T-cell (primary cell): ENCODE measurements around the gene NUFIP2. TPM values are rescaled to one million over a fixed set of nuclear protein-coding genes. Genes with fewer than 3 reads are reported as not detected.
"Not testable (repeated sequence)": the region's sequence is repeated elsewhere in the genome, so short reads cannot be mapped to it uniquely, and the experiment has no call there.

ENCODE experiments used
- ATAC-seq, 4 experiments: fragments of 200-7000 bp in 3 of 4; fragments of 150-1000 bp in 1 of 4; cut with Tn5 transposase; replicated peaks in 1 of 4; 1 replicate in 3 of 4; 2 replicates in 1 of 4; pipeline ENCODE4 v1.10.0; 2021; ENCODE audit warnings: moderate library complexity in 3 of 4, mild to moderate bottlenecking in 2 of 4, moderate number of reproducible peaks in 1 of 4
- CTCF ChIA-PET, 2 donors: fragments of 300-600 bp; sonication (Branson Sonifier 250); formaldehyde crosslinking; loops; one replicate each; lab custom pipeline; 2022; ENCODE audit warnings: antibody characterized with exemption in 2 of 2; lab: Charles Lee
- POLR2A ChIA-PET, 2 donors: fragments of 300-600 bp; sonication (Branson Sonifier 250); formaldehyde crosslinking; loops; one replicate each; lab custom pipeline; 2022; ENCODE audit warnings: antibody characterized with exemption in 2 of 2; lab: Charles Lee
- DNase-seq, 35 experiments: peaks; one replicate each; pipeline versions ENCODE4 v3.0.0 to v3.0.0-alpha.2; 2013 to 2023
- H3K27ac ChIP-seq: one replicate; pipeline ENCODE4 v1.5.1; 2013; ENCODE audit warnings: low read length
- H3K27me3 ChIP-seq, 2 experiments: replicated peaks in 1 of 2; 1 replicate in 1 of 2; 2 replicates in 1 of 2; pipeline versions ENCODE4 v1.6.1 to v1.7.0; 2013; ENCODE audit warnings: low read length in 1 of 2, mixed read lengths in 1 of 2; ENCODE audit not compliant: control insufficient read depth in 2 of 2, insufficient read depth in 2 of 2; ENCODE audit errors: extremely low read depth in 1 of 2
- H3K36me3 ChIP-seq, 2 donors: 1 replicate in 1 of 2; 2 replicates in 1 of 2; pipeline versions ENCODE4 v1.6.1 to v1.7.0; 2013; ENCODE audit warnings: low read length in 1 of 2; ENCODE audit not compliant: control insufficient read depth in 2 of 2, insufficient read depth in 1 of 2; ENCODE audit errors: extremely low read depth in 1 of 2
- H3K4me1 ChIP-seq, 2 experiments: 1 replicate in 1 of 2; 2 replicates in 1 of 2; pipeline versions ENCODE4 v1.6.1 to v1.7.0; 2013; ENCODE audit warnings: low read length in 2 of 2, mixed read lengths in 1 of 2; ENCODE audit not compliant: insufficient read depth in 2 of 2, control insufficient read depth in 1 of 2; ENCODE audit errors: extremely low read depth in 1 of 2
- H3K4me3 ChIP-seq, 2 donors: 1 replicate in 1 of 2; 2 replicates in 1 of 2; pipeline versions ENCODE4 v1.5.1 to v1.7.0; 2013; ENCODE audit warnings: mild to moderate bottlenecking in 2 of 2, low read length in 1 of 2, moderate library complexity in 1 of 2; ENCODE audit not compliant: control insufficient read depth in 1 of 2; ENCODE audit errors: extremely low read depth in 1 of 2
- H3K9me3 ChIP-seq: 2 replicates; pipeline ENCODE4 v1.7.0; 2013
- H3K27ac Mint-ChIP-seq, 2 donors: one replicate each; pipeline ENCODE4 v1.8.0; 2020 to 2021; ENCODE audit warnings: mild to moderate bottlenecking in 2 of 2, mixed read lengths in 2 of 2
- H3K27me3 Mint-ChIP-seq, 2 donors: one replicate each; pipeline ENCODE4 v1.8.0; 2021 to 2022; ENCODE audit warnings: mixed read lengths in 2 of 2
- H3K36me3 Mint-ChIP-seq: one replicate; pipeline ENCODE4 v1.8.0; 2021; ENCODE audit warnings: mixed read lengths
- H3K4me1 Mint-ChIP-seq, 3 donors: one replicate each; pipeline ENCODE4 v1.8.0; 2020 to 2022; ENCODE audit warnings: mixed read lengths in 3 of 3, mild to moderate bottlenecking in 1 of 3
- H3K4me3 Mint-ChIP-seq, 3 donors: one replicate each; pipeline ENCODE4 v1.8.0; 2020 to 2022; ENCODE audit warnings: mild to moderate bottlenecking in 3 of 3, mixed read lengths in 3 of 3, moderate library complexity in 3 of 3
- H3K9me3 Mint-ChIP-seq, 3 donors: one replicate each; pipeline ENCODE4 v1.8.0; 2020 to 2022; ENCODE audit warnings: mixed read lengths in 3 of 3
- WGBS: methylation state at CpG from one replicate; pipeline ENCODE4 v1.1.5; 2013; ENCODE audit warnings: missing lambda C conversion rate; ENCODE audit not compliant: insufficient coverage; 5-methylcytosine and 5-hydroxymethylcytosine counted together
- total RNA-seq, 35 experiments: library from RNA in 6 of 35; stranded (reverse) in 6 of 35; fragments of 120-200 nt in 1 of 35; gene quantifications; one replicate each; pipeline versions ENCODE4 v1.2.1 to v1.2.4 and lab custom pipeline; 2013 to 2026

The NUFIP2 gene
- total RNA-seq, 5 donors from 2014 or later (not counting 1 experiment from before 2014, with no cell fraction given) = 60.7 to 76.2 (median 66.4) TPM

DNA sequence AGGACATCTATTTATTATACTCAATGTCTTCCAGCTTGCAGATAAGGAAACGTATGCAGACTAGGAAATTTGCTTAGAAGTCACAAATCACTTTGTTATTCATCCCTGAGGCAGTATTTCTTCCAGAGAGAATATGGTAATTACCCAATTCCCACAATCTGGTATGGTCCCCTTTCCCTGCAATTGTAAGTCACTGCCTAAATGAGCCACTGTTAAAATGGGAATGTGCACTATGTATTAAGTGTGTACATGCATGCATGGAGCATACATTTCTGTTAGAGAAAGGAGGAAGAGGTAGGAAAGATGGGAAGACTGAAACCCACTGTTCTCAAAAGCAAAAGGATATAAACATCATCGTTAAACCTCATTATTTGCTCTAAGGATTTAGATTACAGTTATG lies 10.0 kb downstream of the NUFIP2 start:
- H3K9me3 ChIP-seq = peaks cover 7% of the 10 kb centered on the region
- Mint-ChIP-seq H3K36me3 (peaks cover 63% of the 10 kb centered on the region), H3K4me1 (peaks cover 73 to 77% (median 76%) of the 10 kb centered on the region in 3 donors), H3K9me3 (peaks cover 0 to 5% (median 4%) of the 10 kb centered on the region in 3 donors), H3K27me3 (no peaks in the 10 kb centered on the region), H3K27ac (no peak overlapping the region), H3K4me3 (peak overlapping the region in 1 of 3 donors; percentile 53)
- no peaks in the 10 kb centered on the region for H3K27me3 ChIP-seq
- WGBS = no CpG with 5 or more reads among the region's 2 CpGs
- ChIA-PET CTCF (interaction anchor here in 1 of 2 donors (2.0 kb wide), 1 partner anchor 10 kb away, joined by 5 read pairs; no protein-coding TSS in a partner anchor), POLR2A (no interaction called here)
- DNase-seq = no peak
- H3K4me1 ChIP-seq = peaks cover 12 to 26% of the 10 kb centered on the region in 2 experiments
- H3K4me3 ChIP-seq = no peak overlapping the region
- H3K27ac ChIP-seq = no peak overlapping the region
- no peak for ATAC-seq
- H3K36me3 ChIP-seq = peaks cover 25 to 79% of the 10 kb centered on the region in 2 donors

DNA sequence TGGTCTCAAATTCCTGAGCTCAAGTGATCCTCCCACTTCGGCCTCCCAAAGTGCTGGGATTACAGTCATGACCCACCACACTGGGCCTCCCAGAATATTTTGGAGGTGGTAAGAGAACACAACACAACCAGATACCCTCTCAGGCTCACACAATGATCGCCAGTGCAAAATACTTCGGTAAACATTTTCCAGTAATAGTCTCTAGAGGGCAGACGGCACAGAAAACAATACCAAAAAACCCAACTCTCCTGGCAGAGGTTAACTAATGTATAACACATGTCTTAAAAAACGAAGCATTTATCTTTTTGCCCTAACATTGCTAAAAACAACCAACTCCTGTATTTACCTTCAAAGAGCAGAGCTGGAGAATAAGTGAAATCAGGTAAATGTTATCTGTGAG lies 10.5 kb downstream of the NUFIP2 start:
- H3K27me3 Mint-ChIP-seq = no peaks in the 10 kb centered on the region
- ChIA-PET POLR2A (interaction anchor here in 1 of 2 donors (0.9 kb wide), 1 partner anchor 7 kb away, joined by 3 read pairs; no protein-coding TSS in a partner anchor), CTCF (interaction anchor here in 1 of 2 donors (1.2 to 2.0 kb wide), 2 partner anchors 9 kb away, joined by 5 read pairs; no protein-coding TSS in a partner anchor)
- H3K27ac ChIP-seq = no peak overlapping the region
- H3K4me1 ChIP-seq = peaks cover 10 to 23% of the 10 kb centered on the region in 2 experiments
- H3K27ac Mint-ChIP-seq = peak overlapping the region in 1 of 2 donors; percentile 39
- DNase-seq (peak in 1 of 35 experiments; percentile 25), ATAC-seq (peak in 1 of 4 experiments; percentile 13)
- H3K27me3 ChIP-seq = no peaks in the 10 kb centered on the region
- 65% methylated on average over 3 of the region's 5 CpGs for WGBS
- peaks cover 64% of the 10 kb centered on the region for H3K36me3 Mint-ChIP-seq
- H3K9me3 ChIP-seq = peaks cover 7% of the 10 kb centered on the region
- peak overlapping the region; percentile 13 to 53 (median 37) for H3K4me3 Mint-ChIP-seq
- no peak overlapping the region for H3K4me3 ChIP-seq
- H3K4me1 Mint-ChIP-seq = peaks cover 72 to 76% (median 73%) of the 10 kb centered on the region in 3 donors
- H3K36me3 ChIP-seq = peaks cover 25 to 79% of the 10 kb centered on the region in 2 donors
- peaks cover 0 to 5% (median 4%) of the 10 kb centered on the region in 3 donors for H3K9me3 Mint-ChIP-seq

- H3K36me3 Mint-ChIP-seq = peaks cover 62% of the 10 kb centered on the region
Observed at GRCh38 chr17:29279397-29280070, 14.4 kb downstream of the NUFIP2 start.

DNA sequence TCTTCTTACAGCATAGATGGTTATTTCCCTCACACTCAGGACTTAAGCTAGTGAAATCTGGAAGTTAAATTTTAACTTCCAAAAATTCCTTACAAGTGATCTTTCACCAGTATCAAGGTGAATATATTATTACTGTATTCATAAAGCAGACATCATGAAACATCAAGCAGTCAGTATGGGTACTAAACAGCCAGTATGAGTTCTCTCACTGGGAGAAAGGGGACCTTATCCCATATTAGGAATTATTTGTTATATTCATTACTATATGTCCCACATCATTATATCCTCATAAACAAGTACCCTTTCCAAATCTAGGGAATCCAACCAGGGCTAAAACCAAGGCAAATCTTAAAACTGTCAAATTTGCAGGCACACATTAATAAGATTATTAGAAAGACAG lies 15.3 kb downstream of the NUFIP2 start:
- Mint-ChIP-seq H3K36me3 (peaks cover 63% of the 10 kb centered on the region), H3K27me3 (no peaks in the 10 kb centered on the region), H3K9me3 (peaks cover 0 to 5% (median 4%) of the 10 kb centered on the region in 3 donors), H3K4me3 (peak overlapping the region in 1 of 3 donors; percentile 7), H3K4me1 (peaks cover 70 to 75% (median 73%) of the 10 kb centered on the region in 3 donors), H3K27ac (no peak overlapping the region)
- ATAC-seq = no peak
- Histone ChIP-seq H3K4me3 (peak overlapping the region in 1 of 2 donors; percentile 15), H3K36me3 (peaks cover 26 to 66% of the 10 kb centered on the region in 2 donors), H3K27ac (no peak overlapping the region), H3K9me3 (peaks cover 7% of the 10 kb centered on the region), H3K27me3 (no peaks in the 10 kb centered on the region), H3K4me1 (peaks cover 0 to 43% of the 10 kb centered on the region in 2 experiments)
- CTCF ChIA-PET = interaction anchor here in 1 of 2 donors (1.7 kb wide), 1 partner anchor 12 kb away, joined by 8 read pairs; no protein-coding TSS in a partner anchor
- POLR2A ChIA-PET = no interaction called here
- DNase-seq = no peak

More at GRCh38 chr17:29279397-29280070, 14.4 kb downstream of the NUFIP2 start:
- Histone ChIP-seq H3K4me1 (peaks cover under 1 to 43% of the 10 kb centered on the region in 2 experiments), H3K27ac (no peak overlapping the region), H3K27me3 (no peaks in the 10 kb centered on the region), H3K36me3 (peaks cover 26 to 62% of the 10 kb centered on the region in 2 donors), H3K4me3 (peak overlapping the region in 1 of 2 donors; percentile 32), H3K9me3 (peaks cover 7% of the 10 kb centered on the region)
- H3K27ac Mint-ChIP-seq = no peak overlapping the region
- ChIA-PET POLR2A (no interaction called here), CTCF (interaction anchor here in 1 of 2 donors (1.7 kb wide), 1 partner anchor 11 kb away, joined by 8 read pairs; no protein-coding TSS in a partner anchor)
- H3K4me3 Mint-ChIP-seq = peak overlapping the region in 1 of 3 donors; percentile 20
- H3K9me3 Mint-ChIP-seq = peaks cover 0 to 5% (median 4%) of the 10 kb centered on the region in 3 donors
- no peaks in the 10 kb centered on the region for H3K27me3 Mint-ChIP-seq
- ATAC-seq (no peak), DNase-seq (no peak)
- H3K4me1 Mint-ChIP-seq = peaks cover 68 to 72% (median 71%) of the 10 kb centered on the region in 3 donors
- 86% methylated on average over 1 of the region's 5 CpGs for WGBS

- ATAC-seq (peak in 1 of 4 experiments; percentile 22), DNase-seq (no peak)
- Mint-ChIP-seq H3K27me3 (no peaks in the 10 kb centered on the region), H3K4me3 (peak overlapping the region in 1 of 3 donors; percentile 9), H3K9me3 (no peaks in the 10 kb centered on the region), H3K27ac (peak overlapping the region in 1 of 2 donors; percentile 45), H3K36me3 (peaks cover 51% of the 10 kb centered on the region), H3K4me1 (peaks cover 67 to 72% (median 68%) of the 10 kb centered on the region in 3 donors)
- H3K27ac ChIP-seq = no peak overlapping the region
- POLR2A ChIA-PET = no interaction called here
- no CpG with 5 or more reads among the region's 1 CpG for WGBS
- CTCF ChIA-PET = interaction anchor here (0.6 to 1.6 kb wide), 5 partner anchors 10 to 21 kb away, joined by 3 to 7 read pairs (median 5); partner anchors contain the start of gene NUFIP2 (in 1 of the 2)
- peaks cover under 1% of the 10 kb centered on the region for H3K9me3 ChIP-seq
- H3K27me3 ChIP-seq = no peaks in the 10 kb centered on the region
- peaks cover 0 to 28% of the 10 kb centered on the region in 2 experiments for H3K4me1 ChIP-seq
- H3K4me3 ChIP-seq = no peak overlapping the region
- H3K36me3 ChIP-seq = peaks cover 8 to 48% of the 10 kb centered on the region in 2 donors
Observed at GRCh38 chr17:29273924-29274323, 20.0 kb downstream of the NUFIP2 start.

- peaks cover 59 to 60% (median 59%) of the 10 kb centered on the region in 3 donors for H3K4me1 Mint-ChIP-seq
- H3K27ac ChIP-seq, POLR2A ChIA-PET, H3K9me3 Mint-ChIP-seq, H3K27me3 Mint-ChIP-seq, H3K4me3 ChIP-seq, H3K9me3 ChIP-seq, DNase-seq, ATAC-seq, H3K27ac Mint-ChIP-seq, H3K27me3 ChIP-seq: not testable (repeated sequence)
- CTCF ChIA-PET = interaction anchor here in 1 of 2 donors (0.6 kb wide), 1 partner anchor 145 kb away, joined by 3 read pairs; no protein-coding TSS in a partner anchor
- WGBS = no CpG with 5 or more reads among the region's 9 CpGs
- Histone ChIP-seq H3K36me3 (peaks cover 10 to 40% of the 10 kb centered on the region in 2 donors), H3K4me1 (peaks cover 0 to 16% of the 10 kb centered on the region in 2 experiments)
- H3K36me3 Mint-ChIP-seq = peaks cover 37% of the 10 kb centered on the region
- H3K4me3 Mint-ChIP-seq = peak overlapping the region in 1 of 3 donors; percentile 7
Observed at GRCh38 chr17:29271980-29272379, 22.0 kb downstream of the NUFIP2 start.
